K562 (cell line): ENCODE results near the gene METRN. TPM values are rescaled to one million over a fixed set of nuclear protein-coding genes. Genes with fewer than 3 reads are reported as not detected.

Source experiments
- ATAC-seq: fragments of 200-7000 bp; cut with Tn5 transposase; 3 replicates; pipeline ENCODE4 v1.9.1; 2020; ENCODE audit warnings: moderate library complexity
- BruUV-seq: library from RNA; stranded (reverse); fragments of 400-500 nt; replicated peaks from 2 replicates; lab custom pipeline; 2021; lab: Mats Ljungman, UMichigan
- CTCF ChIA-PET: fragments of 300-600 bp; formaldehyde crosslinking; extraction: SDS; loops from one replicate; lab custom pipeline; 2021; ENCODE audit warnings: low intra/inter-chr PET ratio; lab: Yijun Ruan, JAX
- POLR2A ChIA-PET: fragments of 300-600, 350-650 bp; sonication (Branson Sonifier 250); formaldehyde crosslinking; extraction: SDS; loops from one replicate; lab custom pipeline; 2021; ENCODE audit warnings: antibody characterized with exemption, inconsistent platforms; lab: Yijun Ruan, JAX
- DNase-seq, 4 experiments: peaks; one replicate each; pipeline versions ENCODE4 v3.0.0 to v3.0.0-alpha.2; 2011 to 2018; ENCODE audit warnings: low spot score in 3 of 4, mixed read lengths in 3 of 4; ENCODE audit errors: extremely low read depth in 1 of 4
- FAIRE-seq: peaks from 2 replicates; lab custom pipeline; 2011; peaks lifted over from hg19 to GRCh38; lab: Jason Lieb, UNC
- H2AFZ ChIP-seq: 2 replicates; pipeline ENCODE4 v1.6.0; 2011; ENCODE audit warnings: low read depth, low read length, control low read depth, inconsistent platforms
- H3K27ac ChIP-seq: fragments of 200-600 bp; 3 replicates; pipeline ENCODE4 v1.8.0; 2011; ENCODE audit warnings: low read depth, mild to moderate bottlenecking, control low read depth, inconsistent platforms, low read length, moderate library complexity, mixed read lengths; ENCODE audit errors: extremely low read depth
- H3K27me3 ChIP-seq, 2 experiments: fragments of 300-600 bp in 1 of 2; 2 replicates in 1 of 2; 3 replicates in 1 of 2; pipeline versions ENCODE4 v1.6.0 to v1.8.0; 2011; ENCODE audit warnings: inconsistent platforms in 2 of 2, low read length in 2 of 2, mild to moderate bottlenecking in 1 of 2, mixed read lengths in 1 of 2, moderate library complexity in 1 of 2; ENCODE audit not compliant: control insufficient read depth in 2 of 2, insufficient read depth in 2 of 2
- H3K36me3 ChIP-seq: fragments of 300-600 bp; 3 replicates; pipeline ENCODE4 v1.8.0; 2011; ENCODE audit warnings: mild to moderate bottlenecking, low read length, inconsistent platforms; ENCODE audit not compliant: control insufficient read depth, insufficient read depth
- H3K4me1 ChIP-seq, 2 experiments: fragments of 200-600 bp in 1 of 2; replicated peaks in 1 of 2; 2 replicates in 1 of 2; 3 replicates in 1 of 2; pipeline versions ENCODE4 v1.5.1 to v1.8.0; 2011; ENCODE audit warnings: inconsistent platforms in 2 of 2, low read length in 2 of 2, mild to moderate bottlenecking in 1 of 2, mixed read lengths in 1 of 2, moderate library complexity in 1 of 2; ENCODE audit not compliant: control insufficient read depth in 2 of 2, insufficient read depth in 2 of 2
- H3K4me2 ChIP-seq: 2 replicates; pipeline ENCODE4 v1.6.1; 2011; ENCODE audit warnings: low read length, control low read depth, inconsistent platforms, mixed read lengths; ENCODE audit not compliant: insufficient read depth
- H3K4me3 ChIP-seq: fragments of 200-600 bp; sonication (generic), shearing (Covaris generic); 2 replicates; pipeline ENCODE4 v1.5.1; 2016; ENCODE audit warnings: control low read depth, inconsistent platforms
- H3K79me2 ChIP-seq: fragments of 200-600 bp; 3 replicates; pipeline ENCODE4 v1.8.0; 2011; ENCODE audit warnings: low read length, inconsistent platforms; ENCODE audit not compliant: control insufficient read depth, insufficient read depth
- H3K9ac ChIP-seq, 2 experiments: 2 replicates each; pipeline versions ENCODE4 v1.6.0 to v1.6.1; 2011; ENCODE audit warnings: low read depth in 2 of 2, low read length in 2 of 2, control low read depth in 1 of 2, inconsistent platforms in 1 of 2, mild to moderate bottlenecking in 1 of 2, mixed read lengths in 1 of 2; ENCODE audit not compliant: insufficient read depth in 1 of 2
- H3K9me1 ChIP-seq: one replicate; pipeline ENCODE4 v1.6.0; 2011; ENCODE audit warnings: inconsistent platforms, mild to moderate bottlenecking, low read length, moderate library complexity; ENCODE audit not compliant: control insufficient read depth, insufficient read depth
- H3K9me3 ChIP-seq: replicated peaks from 2 replicates; pipeline ENCODE4 v1.5.1; 2011; ENCODE audit warnings: low read depth, low read length, inconsistent platforms; ENCODE audit not compliant: control insufficient read depth, insufficient read depth
- H4K20me1 ChIP-seq: replicated peaks from 2 replicates; pipeline ENCODE4 v1.6.1; 2011; ENCODE audit warnings: low read length, inconsistent platforms, mixed read lengths; ENCODE audit not compliant: control insufficient read depth, insufficient read depth
- ETS2 ChIP-seq: IDR thresholded peaks from 2 replicates; pipeline ENCODE4 v1.6.1; 2016; ENCODE audit warnings: borderline replicate concordance, missing genetic modification characterization, mild to moderate bottlenecking, moderate library complexity, missing compliant biosample characterization; ENCODE audit not compliant: poor library complexity, severe bottlenecking
- HOXB6 ChIP-seq: fragments of 250-450 bp; sonication (Bioruptor Pico); IDR thresholded peaks from 2 replicates; pipeline ENCODE4 v1.5.1; 2022; ENCODE audit warnings: mild to moderate bottlenecking, borderline replicate concordance
- KDM2B ChIP-seq: fragments of 250-450 bp; sonication (Bioruptor Pico); IDR thresholded peaks from 2 replicates; pipeline ENCODE4 v1.8.0; 2021; ENCODE audit warnings: mild to moderate bottlenecking, moderate library complexity
- MCM2 ChIP-seq: fragments of 450-650 bp; IDR thresholded peaks from 2 replicates; pipeline ENCODE4 v1.6.1; 2017; ENCODE audit warnings: low read depth, mild to moderate bottlenecking
- POLR2A ChIP-seq: fragments of 450-650 bp; conservative IDR thresholded peaks from 2 replicates; pipeline ENCODE4 v1.6.1; 2016
- POLR2G ChIP-seq: fragments of 200-400 bp; formaldehyde crosslinking; IDR thresholded peaks from 2 replicates; pipeline ENCODE4 v1.6.1; 2017; ENCODE audit warnings: low read depth, mild to moderate bottlenecking, antibody characterized with exemption, low read length, moderate library complexity
- RBFOX2 ChIP-seq: fragments of 200-400 bp; formaldehyde crosslinking; IDR thresholded peaks from 2 replicates; pipeline ENCODE4 v1.6.1; 2017; ENCODE audit warnings: low read depth, mild to moderate bottlenecking, low read length, moderate library complexity
- STAG1 ChIP-seq: sonication (generic); formaldehyde crosslinking; IDR thresholded peaks from 2 replicates; pipeline ENCODE4 v1.5.0; 2020; ENCODE audit warnings: missing genetic modification reagents, borderline replicate concordance
- ZBTB33 ChIP-seq: sonication (generic); formaldehyde crosslinking; IDR thresholded peaks from 2 replicates; pipeline ENCODE4 v1.8.1; 2023; ENCODE audit warnings: mild to moderate bottlenecking, missing genetic modification reagents
- ZBTB7A ChIP-seq: IDR thresholded peaks from 2 replicates; pipeline ENCODE4 v1.6.1; 2011; ENCODE audit warnings: low read depth, mild to moderate bottlenecking, low read length, moderate library complexity, borderline replicate concordance; ENCODE audit not compliant: control insufficient read depth
- ZNF696 ChIP-seq: fragments of 250-450 bp; sonication (Bioruptor Pico); conservative IDR thresholded peaks from 2 replicates; pipeline ENCODE4 v1.4.0; 2020; ENCODE audit warnings: mild to moderate bottlenecking, moderate library complexity
- ZNF780A ChIP-seq: fragments of 250-450 bp; sonication (Bioruptor Pico); IDR thresholded peaks from 2 replicates; pipeline ENCODE4 v1.5.0; 2021; ENCODE audit warnings: mild to moderate bottlenecking
- WGBS: fragments of 100-300 bp; shearing (Covaris generic); methylation state at CpG from one replicate; pipeline ENCODE4 v1.1.6; 2016; ENCODE audit warnings: low coverage, mixed read lengths; ENCODE audit not compliant: insufficient coverage; ENCODE audit errors: missing lambda C conversion rate; 5-methylcytosine and 5-hydroxymethylcytosine counted together
- in situ Hi-C: fragments of 300-500 bp; cut with MboI; formaldehyde crosslinking; loops from 4 replicates; pipeline ENCODE4 v1.15.0; 2018; ENCODE audit warnings: inconsistent platforms, mixed read lengths
- intact Hi-C: fragments of 100-400 bp; cut with micrococcal nuclease; formaldehyde crosslinking; loops from 2 replicates; pipeline ENCODE4 v1.14.2; 2022
- polyA plus RNA-seq, 8 experiments: library from polyadenylated mRNA; depleted of rRNA in 4 of 8; stranded (reverse) in 5 of 8; unstranded in 3 of 8; fragments of >200 nt; fragmentation: Nextera tagmentation in 2 of 8; fragmentation: Illumina TruSeq in 1 of 8; extraction: Ambion mirVana in 2 of 8; extraction: Trizol in 1 of 8; gene quantifications; 2 replicates each; pipeline versions ENCODE4 v1.2.1 to v1.2.3, GENCODE V29; 2011 to 2014; ENCODE audit warnings: inconsistent platforms in 1 of 8, missing spikeins in 1 of 8
- total RNA-seq, 7 experiments: library from RNA; depleted of rRNA in 6 of 7; stranded (reverse); fragments of >200 nt in 6 of 7; fragmentation: Illumina TruSeq in 2 of 7; extraction: Trizol in 2 of 7; gene quantifications; 2 replicates each; pipeline versions ENCODE4 v1.2.1 to v1.2.3, GENCODE V29; 2011 to 2021; ENCODE audit warnings: low replicate concordance in 1 of 7

METRN gene
- total and polyA plus RNA-seq, 9 of the 15 experiments (the other 6 are each of a cell fraction or from before 2014, with no cell fraction given) = 0.20 to 89.8 (median 15.4) TPM

GRCh38 chr16:724188-725040 lies 9.5 kb downstream of the METRN start:
- no peaks in the 10 kb centered on the region for H3K27me3 ChIP-seq
- FAIRE-seq = no peak
- CTCF ChIA-PET = no interaction called here
- H3K36me3 ChIP-seq = peaks cover 15% of the 10 kb centered on the region; the same call in 1 of the 3 replicates
- intact Hi-C loops (no loop called here), in situ Hi-C loops (no loop called here)
- no peak for TF ChIP-seq MCM2
- TF ChIP-seq ZBTB7A = peak; percentile 21; the same call in 1 of the 2 replicates
- TF ChIP-seq POLR2A = peak; percentile 45; the same call in 1 of the 2 replicates
- peak; percentile 10 for TF ChIP-seq RBFOX2
- TF ChIP-seq ETS2 (tag) = no peak
- TF ChIP-seq STAG1 = no peak
- no peak for TF ChIP-seq ZNF696 (CRISPR knock-in tag)
- peak; percentile 60 for TF ChIP-seq POLR2G
- TF ChIP-seq HOXB6 = no peak
- TF ChIP-seq ZNF780A = no peak
- TF ChIP-seq KDM2B (CRISPR knock-in tag) = no peak
- peak; percentile 61; the same call in 1 of the 2 replicates for TF ChIP-seq ZBTB33 (CRISPR knock-in tag)
- H3K9me3 ChIP-seq = no peaks in the 10 kb centered on the region
- no peak overlapping the region for H3K4me3 ChIP-seq
- peaks cover 15 to 96% of the 10 kb centered on the region in 2 experiments for H3K4me1 ChIP-seq
- H3K79me2 ChIP-seq = peaks cover 55% of the 10 kb centered on the region
- no peak overlapping the region for H3K4me2 ChIP-seq
- H3K9me1 ChIP-seq = no peaks in the 10 kb centered on the region
- no peak overlapping the region for H3K27ac ChIP-seq
- peak overlapping the region in 1 of 2 experiments; percentile 59; a peak in 2 of 4 replicates for H3K9ac ChIP-seq
- 81% methylated on average over 21 of the region's 29 CpGs for WGBS
- no peaks in the 10 kb centered on the region; the same call in 1 of the 2 replicates for H4K20me1 ChIP-seq
- no peak overlapping the region for H2AFZ ChIP-seq
- ATAC-seq = no peak
- no peak for DNase-seq
- POLR2A ChIA-PET = interaction anchor here (0.6 to 4.5 kb wide), 9 partner anchors 9 to 169 kb away, joined by 3 to 25 read pairs (median 3); partner anchors contain the start of gene METRN
- no TSS peak for BruUV-seq
